ENCODE data around the gene ATXN2.
A peak's percentile ranks its signal among the peaks of the same experiment; 100 is the strongest.

ATXN2 gene

GRCh38 chr12:111420494-111420893 lies 178.6 kb downstream of the ATXN2 start:
- DNase-seq (ENCODE audit: low read depth in 2 of 2) = no peak

DNA sequence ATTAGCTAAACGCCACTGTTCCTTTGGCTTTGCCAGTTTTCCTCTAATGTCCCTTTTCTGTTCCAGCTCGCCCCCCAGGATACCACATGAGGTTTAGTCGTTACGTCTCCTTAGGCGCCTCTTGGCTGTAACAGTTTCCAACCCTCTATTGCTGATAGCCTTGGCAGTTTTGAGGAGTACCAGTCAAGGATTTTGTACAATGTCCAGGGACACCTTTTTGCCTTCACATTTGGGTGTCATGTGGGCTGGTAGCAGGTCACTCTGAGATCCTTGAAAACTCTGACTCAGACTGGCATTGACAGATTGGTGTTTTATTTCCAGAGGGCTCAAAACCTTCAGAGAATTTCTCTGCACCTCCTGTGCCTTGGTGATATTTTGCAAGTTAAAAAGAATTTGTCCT lies 179.3 kb downstream of the ATXN2 start:
- DNase-seq (ENCODE audit: low read depth in 2 of 2) = no peak

- DNase-seq (ENCODE audit: low read depth in 2 of 2) = no peak
Measured at GRCh38 chr12:111418594-111418880, 180.6 kb downstream of the ATXN2 start.

GRCh38 chr12:111417784-111418593 lies 181.1 kb downstream of the ATXN2 start:
- DNase-seq (ENCODE audit: low read depth in 2 of 2) = no peak

- no peak for DNase-seq (ENCODE audit: low read depth in 2 of 2)
Measured at GRCh38 chr12:111417290-111417689, 181.8 kb downstream of the ATXN2 start.

GRCh38 chr12:111414711-111415252 lies 184.3 kb downstream of the ATXN2 start:
- DNase-seq (ENCODE audit: low read depth in 2 of 2) = no peak

- DNase-seq (ENCODE audit: low read depth in 2 of 2) = no peak
Measured at GRCh38 chr12:111413442-111414086, 185.6 kb downstream of the ATXN2 start.

GRCh38 chr12:111412830-111413441 lies 186.2 kb downstream of the ATXN2 start:
- no peak for DNase-seq (ENCODE audit: low read depth in 2 of 2)

GRCh38 chr12:111412007-111412829 lies 186.9 kb downstream of the ATXN2 start:
- no peak for DNase-seq (ENCODE audit: low read depth in 2 of 2)

- DNase-seq (ENCODE audit: low read depth in 2 of 2) = no peak
Measured at GRCh38 chr12:111411185-111411764, 187.8 kb downstream of the ATXN2 start.

DNA sequence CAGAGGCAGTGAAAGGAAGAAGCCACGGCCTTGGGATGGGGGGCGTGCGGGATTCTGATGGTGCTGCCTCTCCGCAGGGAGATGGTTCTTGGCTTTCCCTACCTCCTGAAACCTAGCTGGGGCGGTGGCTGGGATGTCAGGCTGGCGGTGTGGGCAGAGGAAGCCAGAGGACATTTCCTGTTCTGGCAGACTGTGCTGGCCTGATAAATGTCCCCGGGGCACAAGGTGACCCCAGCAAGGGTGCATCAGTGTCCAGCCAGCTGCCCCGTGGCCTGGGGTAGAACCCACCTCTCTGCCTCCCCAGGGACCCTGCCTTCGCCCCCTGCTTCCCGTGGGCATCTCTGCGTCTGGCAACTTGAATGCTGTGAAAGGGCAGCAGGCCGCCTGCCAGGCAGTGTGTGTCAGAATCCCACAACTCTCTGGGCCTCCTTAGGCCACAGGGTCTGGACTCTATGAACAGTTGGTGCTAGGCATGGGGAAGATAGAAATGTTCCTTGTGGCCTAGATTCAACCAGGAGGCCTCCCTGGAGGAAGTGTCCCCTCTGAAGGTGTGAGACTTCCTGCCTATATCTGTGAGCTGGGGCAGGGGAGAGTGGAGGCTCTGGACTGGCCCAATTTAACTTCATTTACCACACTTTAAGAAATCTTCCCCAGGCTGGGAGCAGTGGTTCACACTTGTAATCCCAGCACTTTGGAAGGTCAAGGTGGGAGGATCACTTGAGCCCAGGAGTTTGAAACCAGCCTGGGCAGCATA lies 188.5 kb downstream of the ATXN2 start:
- no peak for DNase-seq (ENCODE audit: low read depth in 2 of 2)

- DNase-seq (ENCODE audit: low read depth in 2 of 2) = no peak
Measured at GRCh38 chr12:111409780-111410430, 189.2 kb downstream of the ATXN2 start.

DNA sequence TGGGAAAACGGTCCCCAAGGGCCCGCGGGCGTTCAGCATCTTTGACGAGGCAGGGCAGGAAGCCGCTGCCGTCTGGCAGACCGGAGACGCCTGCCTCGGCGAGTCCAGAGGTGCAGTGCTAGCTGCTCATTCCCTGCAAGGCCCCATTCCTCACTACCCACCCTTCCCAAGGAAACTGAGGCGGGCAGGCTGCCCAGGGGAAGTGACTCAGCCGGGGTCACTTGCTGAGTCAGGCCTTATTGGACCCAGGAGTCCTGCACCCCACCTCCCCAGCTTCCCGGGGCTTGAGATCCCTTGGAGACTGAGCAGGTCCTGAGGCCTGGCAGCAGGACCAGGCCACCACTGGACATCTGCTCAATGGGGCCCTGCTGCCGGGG lies 189.7 kb downstream of the ATXN2 start:
- DNase-seq (ENCODE audit: low read depth in 2 of 2) = no peak

GRCh38 chr12:111408686-111409402 lies 190.3 kb downstream of the ATXN2 start:
- no peak for DNase-seq (ENCODE audit: low read depth in 2 of 2)

DNA sequence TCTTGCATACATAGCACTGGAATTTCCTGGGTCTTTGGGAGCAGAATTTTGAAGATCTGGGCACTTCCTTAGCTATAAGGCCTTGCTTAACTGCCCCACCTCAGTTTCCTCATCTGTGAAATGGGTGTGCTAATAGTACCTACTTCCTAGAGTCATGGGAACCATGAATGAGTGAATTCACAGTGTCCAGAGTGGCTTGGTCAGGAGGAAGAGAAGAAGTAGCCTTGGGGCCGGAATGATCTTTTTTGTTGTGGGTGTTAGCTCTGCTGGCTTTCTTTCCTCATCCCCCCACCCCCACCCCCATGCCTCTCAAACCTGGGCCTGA lies 191.0 kb downstream of the ATXN2 start:
- no peak for DNase-seq (ENCODE audit: low read depth in 2 of 2)

DNA sequence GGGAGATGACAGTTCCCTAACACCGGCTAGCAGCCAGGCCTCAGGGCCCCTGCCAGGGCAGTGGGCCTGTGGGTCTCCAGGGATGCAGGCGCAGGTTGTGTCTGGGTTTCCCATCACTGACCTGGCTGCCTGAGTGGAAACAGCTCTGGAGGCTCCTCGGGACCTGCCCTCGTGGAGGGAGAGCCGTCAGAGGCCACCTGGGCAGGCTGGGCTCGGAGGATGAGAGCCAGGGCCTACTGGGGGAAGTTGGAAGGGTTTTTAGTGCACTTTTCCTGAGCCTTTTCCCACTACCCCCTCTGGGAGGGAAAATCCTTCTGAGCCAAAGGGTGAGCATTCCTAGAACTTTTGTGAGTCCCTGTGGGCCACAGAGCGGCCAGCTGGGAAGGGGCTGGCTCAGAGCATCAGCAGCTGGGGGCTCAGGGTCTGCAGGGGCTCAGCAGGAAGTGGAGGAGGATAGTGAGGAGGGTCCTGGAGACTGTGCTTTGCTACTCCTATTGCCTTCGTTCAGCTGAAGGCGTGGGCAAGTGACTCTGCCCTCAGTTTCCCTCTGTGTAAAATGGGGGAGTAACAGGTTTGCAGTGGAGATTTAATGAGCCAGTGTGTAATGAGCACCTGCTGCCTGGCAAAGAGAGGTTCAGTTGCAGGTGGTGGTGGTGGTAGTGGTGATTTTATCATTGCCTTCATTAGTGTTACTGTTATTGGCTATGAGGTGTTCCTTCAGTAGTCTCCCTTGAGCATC lies 191.6 kb downstream of the ATXN2 start:
- DNase-seq (ENCODE audit: low read depth in 2 of 2) = no peak

DNA sequence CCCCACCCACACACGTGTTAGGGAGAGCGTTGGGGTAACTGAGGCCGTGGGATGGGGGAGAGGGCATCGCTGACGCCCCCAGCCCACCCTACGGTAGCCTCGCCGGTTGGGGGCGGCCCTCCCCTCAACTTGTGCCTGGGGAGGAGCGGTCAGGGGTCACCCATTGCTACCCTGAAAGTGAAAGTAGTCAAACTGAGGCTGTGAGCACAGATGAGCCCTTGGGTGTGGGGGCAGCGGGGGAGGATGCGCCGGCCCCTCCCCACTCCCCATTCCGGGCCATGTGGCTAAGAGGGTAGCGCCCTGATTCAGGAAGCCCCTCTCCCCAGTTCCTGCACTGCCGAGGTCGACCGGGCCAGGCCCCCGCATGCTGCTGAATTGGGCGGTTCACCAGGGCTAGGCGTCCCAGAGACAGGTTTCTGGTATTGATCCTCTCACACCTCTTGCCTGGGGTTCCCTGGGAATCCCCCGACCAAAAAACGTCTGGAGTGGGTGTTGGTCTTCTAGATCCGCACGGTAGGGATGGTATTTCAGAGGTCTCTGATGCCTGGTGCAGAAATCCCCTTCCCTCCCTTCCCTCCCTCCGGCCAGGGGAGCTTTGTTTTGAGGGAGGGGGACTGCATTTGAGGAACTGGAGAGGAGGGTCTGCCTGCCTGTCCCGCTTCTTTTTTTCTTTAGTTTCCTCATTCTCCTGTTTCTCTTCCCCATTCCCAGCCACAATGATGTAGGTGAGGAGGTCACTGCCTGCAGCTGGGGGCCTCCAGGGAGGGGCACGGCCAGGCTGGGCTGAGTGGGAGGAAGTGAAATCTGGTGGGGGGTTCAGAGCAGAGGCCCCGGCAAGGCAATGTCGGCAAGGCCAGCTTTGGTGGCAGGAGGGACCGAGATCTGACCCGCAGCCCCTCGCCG lies 192.4 kb downstream of the ATXN2 start:
- peak; percentile 39 to 43 for DNase-seq (ENCODE audit: low read depth in 2 of 2)

GRCh38 chr12:111405859-111406473 lies 193.1 kb downstream of the ATXN2 start, which contains the start of gene SH2B3:
Gene SH2B3 (plus strand): TSS chr12:111405923. CDS start chr12:111418146, 12,223 bp downstream.
- DNase-seq (ENCODE audit: low read depth in 2 of 2) = peak in 1 of 2 donors; percentile 61

Measured in activated CD8-positive, alpha-beta memory T cell treated with anti-CD3 and anti-CD28 coated beads for 4 hours (primary cell).